Epidermal melanocyte (primary cell): ENCODE results near the gene MAP3K14.
A peak's percentile ranks its signal among the peaks of the same experiment; 100 is the strongest.
"Not testable (repeated sequence)": the region's sequence is repeated elsewhere in the genome, so short reads cannot be mapped to it uniquely, and the experiment has no call there.

Experiments
- DNase-seq: peaks from one replicate; pipeline ENCODE4 v3.0.0; 2011; ENCODE audit warnings: low spot score; ENCODE audit not compliant: insufficient read length

MAP3K14 gene

DNA sequence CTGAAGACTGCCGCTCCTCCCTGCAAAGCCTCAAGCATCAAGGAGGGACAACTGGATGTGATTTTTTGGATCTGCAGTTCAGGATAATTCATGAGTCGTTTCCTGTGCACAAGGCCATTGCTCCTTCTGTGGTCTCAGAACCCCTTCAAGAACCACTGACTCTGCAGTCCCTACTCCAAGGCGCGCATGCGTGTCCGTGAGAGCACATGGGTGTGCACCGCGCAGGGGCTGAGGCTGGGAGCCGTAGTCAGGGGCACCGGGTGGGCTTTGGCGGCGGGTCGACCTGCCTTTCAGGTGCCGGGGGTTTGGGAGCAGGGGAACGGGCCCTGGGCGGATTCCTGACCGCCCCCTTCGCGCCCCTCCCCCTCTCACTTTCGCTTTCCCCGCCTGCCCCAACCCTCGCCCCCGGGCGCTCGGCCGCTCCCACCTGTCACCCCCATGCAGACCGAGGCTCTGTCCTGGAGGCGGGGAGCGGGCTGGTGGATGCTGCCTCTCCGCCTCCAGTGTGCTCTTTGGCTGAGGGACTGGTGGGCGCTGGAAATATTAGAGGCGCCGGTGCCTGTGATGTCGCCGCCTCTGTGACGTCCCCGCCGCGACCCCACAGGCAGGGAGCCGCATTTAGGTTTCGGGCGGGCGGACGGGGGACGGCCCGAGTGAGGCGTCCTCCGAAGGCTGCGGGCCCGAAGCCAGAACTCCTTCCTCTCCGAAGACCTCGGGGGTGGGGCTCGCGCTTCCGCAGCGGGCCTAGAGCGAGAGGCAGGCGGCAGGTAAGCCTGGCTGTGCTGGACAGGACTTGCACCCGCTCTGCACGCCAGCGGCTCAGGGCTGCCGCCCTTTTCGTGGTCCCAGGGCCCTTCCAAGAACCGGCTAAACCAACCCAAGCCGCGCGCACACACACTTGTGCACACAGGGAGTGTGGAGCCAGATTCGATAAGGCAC is 55.0 kb downstream of the MAP3K14 start, which contains the start of gene SPATA32:
SPATA32 (minus strand) TSS at position 518 of the 939 bp plus-strand sequence; CDS start at position 440, 78 bp downstream.
- no peak for DNase-seq

DNA sequence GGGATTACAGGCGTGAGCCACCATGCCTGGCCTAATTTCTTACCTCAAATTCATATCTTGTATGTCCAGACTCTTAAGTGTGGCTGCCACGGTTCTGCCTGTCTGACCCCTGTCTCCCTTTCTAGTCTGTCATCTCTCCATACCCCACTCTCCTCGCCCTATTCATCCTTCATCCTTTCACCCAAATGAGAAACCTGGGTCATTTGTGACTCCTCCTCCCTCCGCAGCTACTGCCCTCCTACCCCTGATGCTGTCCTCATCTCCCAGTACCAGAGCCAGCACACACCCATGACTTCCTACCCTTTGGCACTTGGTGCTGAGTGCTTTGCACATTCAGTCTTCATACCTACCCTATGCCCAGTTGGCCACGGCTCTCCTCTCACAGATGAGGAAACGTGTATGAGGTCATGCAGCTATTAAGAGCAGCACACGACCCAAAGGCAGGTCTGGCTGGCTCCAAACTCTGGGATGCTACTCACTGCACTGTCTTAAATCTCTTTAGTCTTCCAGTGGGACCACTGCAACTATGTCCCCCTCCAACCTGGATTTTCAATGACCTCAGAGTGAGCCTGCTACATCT is 56.5 kb downstream of the MAP3K14 start:
- no peak for DNase-seq

GRCh38 chr17:45258981-45259380 is 57.8 kb downstream of the MAP3K14 start:
- DNase-seq, result no peak

- no peak for DNase-seq
These were observed 59.7 kb downstream of the MAP3K14 start for GRCh38 chr17:45257115-45257514.

DNA sequence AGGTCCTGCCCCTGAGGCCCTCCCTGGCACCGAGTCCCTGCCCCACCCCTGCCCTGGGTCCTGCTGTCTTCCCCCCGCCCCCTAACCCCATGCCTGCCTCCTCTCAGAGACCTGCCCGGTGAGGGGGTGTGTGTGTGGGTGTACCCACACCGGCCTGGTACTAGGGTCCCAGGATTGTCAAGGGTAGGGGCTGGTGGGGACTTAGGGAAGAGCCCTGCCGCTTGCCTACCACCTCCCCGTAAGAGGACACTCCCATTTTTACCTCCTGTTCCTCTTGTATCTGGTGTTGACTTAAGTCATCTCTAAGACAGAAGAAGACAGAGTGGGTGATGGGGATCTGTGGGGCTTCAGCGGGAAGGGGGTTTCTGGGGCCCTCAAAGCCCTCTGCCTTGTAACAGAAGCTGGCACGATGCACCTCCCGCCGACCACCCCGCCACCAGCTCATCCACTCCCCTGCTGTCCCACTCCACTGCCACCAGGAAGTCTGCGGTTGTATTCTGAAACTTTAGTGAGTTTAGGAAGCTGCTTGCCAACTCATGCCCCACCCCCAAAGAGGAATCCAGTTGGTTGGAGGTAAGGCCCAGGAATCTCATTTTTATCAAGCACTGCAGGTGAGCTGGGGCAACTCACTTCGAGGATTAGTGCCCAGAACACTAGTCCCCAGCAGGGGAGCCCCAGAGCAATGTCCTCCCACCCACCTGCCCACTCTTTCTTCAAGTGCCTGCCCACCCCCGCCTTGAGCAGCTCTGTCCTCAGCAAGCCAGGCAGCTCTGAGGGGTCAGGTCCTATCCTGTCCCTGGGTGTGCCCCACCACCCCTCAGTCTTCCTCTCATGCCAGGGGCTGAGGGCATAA is 60.5 kb downstream of the MAP3K14 start:
- no peak for DNase-seq

DNA sequence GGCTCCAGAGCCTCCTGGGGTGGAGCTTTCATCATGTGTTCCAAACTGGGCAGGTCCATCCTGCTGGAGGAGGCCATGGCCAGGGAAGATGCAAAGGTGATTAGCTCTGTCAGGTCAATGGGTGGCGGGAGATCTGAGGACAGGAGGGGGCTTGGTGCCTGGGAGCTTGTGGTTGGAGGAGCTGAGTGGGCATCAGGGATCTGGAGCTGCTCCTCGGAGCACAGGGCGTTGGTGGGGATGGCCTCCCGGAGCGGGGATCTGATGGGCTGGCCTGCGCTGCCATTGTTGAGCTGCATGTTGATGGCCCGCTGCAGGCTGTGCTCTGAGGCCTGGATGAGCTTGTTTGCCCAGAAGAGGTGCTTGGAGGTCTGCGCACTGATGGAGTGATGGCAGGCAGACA is 61.5 kb downstream of the MAP3K14 start:
- DNase-seq, result no peak

DNA sequence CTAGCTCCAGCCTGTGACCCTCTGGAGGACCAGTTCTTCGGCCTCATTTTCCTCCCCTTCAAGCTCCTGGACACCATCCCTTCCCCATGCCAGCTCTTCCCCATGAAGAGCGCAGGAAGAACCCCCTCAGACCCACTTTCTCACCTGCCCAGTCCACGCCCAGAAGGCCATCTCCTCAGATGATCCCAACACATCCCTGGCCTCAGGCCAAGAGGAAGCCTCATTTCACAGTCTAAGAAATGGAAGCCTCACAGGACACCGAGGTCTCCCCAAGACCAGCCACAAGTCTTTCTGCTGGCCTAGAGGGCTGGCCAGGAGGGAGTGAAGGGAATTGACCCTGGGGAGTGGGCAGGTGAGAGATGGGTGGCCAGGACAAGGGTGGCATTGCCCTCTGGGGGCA is 62.9 kb downstream of the MAP3K14 start:
- no peak for DNase-seq

DNA sequence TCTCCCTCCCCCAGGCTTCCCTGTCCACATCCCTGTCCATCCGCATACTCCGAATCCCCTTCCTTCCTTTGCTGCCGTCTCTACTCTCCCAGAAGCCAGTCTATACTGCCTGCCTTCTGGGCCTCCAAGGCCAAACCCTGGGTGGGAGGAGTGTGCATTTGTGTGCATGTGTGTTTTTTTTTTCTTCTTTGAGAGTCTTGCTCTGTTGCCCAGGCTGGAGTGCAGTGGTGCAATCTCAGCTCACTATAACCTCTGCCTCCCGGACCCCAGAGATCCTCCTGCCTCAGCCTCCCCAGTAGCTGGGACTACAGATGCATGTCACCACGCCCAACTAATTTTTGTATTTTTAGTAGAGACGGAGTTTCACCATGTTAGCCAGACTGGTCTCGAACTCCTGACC is 63.6 kb downstream of the MAP3K14 start:
- not testable (repeated sequence) for DNase-seq

- no peak for DNase-seq
These were observed 64.9 kb downstream of the MAP3K14 start for GRCh38 chr17:45251931-45252330.

- no peak for DNase-seq
These were observed 68.5 kb downstream of the MAP3K14 start for GRCh38 chr17:45248132-45248957.

DNA sequence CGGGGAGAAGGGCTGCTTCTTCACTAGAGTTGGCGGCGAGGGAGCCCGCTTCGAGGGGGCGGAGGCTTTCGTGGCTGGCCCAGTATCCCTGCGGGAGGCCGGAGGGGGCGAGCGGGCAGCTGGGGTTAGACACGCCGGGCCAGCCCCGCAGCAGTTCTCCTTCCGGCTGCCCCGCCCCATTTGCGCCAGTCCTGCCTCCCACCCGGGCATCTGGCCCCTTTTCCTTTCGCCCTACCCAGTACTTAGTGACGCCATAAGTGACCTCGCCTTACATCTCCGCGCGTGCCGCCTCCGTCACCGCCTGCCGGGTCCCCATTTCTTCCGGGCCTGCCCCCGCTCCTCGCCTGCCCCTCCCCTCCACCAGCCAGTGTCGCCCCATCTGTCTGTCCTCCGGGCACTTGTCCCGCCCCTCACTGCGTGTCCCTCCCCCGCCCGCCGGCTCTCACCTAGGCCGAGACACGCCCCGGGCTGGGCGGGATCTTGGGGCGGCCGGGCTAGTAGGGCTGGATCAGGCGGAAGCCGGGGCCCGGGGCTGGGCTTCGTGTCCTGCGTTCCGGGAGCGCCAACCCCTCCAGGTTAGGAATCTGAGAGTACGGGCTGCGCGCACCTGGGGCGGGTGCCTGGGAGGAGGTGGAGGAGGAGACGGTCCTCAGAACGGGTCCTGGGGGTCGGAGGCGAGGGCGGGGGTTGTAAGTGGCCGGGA is 69.2 kb downstream of the MAP3K14 start:
- DNase-seq, result peak; percentile 96

GRCh38 chr17:45246861-45247428 is 69.9 kb downstream of the MAP3K14 start:
- peak; percentile 74 for DNase-seq

DNA sequence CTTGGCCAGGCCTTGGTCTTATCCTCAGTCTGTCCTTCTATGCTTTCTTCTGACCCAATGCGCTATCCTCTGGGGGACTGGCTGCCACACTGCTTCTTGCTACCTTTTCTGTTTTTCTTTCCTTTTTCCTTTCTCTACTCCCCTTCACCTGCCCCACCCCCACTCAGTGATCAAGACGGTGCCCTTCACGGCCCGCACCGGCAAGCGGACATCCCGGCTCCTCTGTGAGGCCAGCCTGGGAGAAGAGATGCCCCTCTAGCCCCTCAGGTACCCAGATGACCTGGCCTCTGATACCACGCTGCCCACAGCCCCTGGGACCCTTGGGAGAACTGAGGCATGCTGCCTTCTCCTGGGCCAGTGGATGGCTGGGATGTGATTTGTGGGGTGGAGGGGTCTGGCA is 70.5 kb downstream of the MAP3K14 start:
- no peak for DNase-seq

- DNase-seq, result no peak
These were observed 71.8 kb downstream of the MAP3K14 start for GRCh38 chr17:45244725-45245656.

DNA sequence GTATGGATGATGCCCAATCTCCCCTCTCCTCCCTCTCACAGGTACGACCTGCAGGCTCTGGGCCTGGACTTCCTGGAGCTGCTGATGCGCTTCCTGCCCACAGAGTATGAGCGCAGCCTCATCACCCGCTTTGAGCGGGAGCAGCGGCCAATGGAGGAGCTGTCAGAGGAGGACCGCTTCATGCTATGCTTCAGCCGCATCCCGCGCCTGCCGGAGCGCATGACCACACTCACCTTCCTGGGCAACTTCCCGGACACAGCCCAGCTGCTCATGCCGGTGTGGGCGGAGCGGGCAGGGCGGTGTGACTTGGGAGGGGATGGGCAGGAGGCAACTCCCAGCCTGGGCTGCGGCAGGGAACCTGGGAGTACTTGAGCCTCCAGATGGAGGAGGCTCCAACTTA is 73.1 kb downstream of the MAP3K14 start:
- DNase-seq, result no peak

- no peak for DNase-seq
These were observed 74.8 kb downstream of the MAP3K14 start for GRCh38 chr17:45242029-45242414.

GRCh38 chr17:45241328-45242028 is 75.3 kb downstream of the MAP3K14 start:
- DNase-seq, result no peak

GRCh38 chr17:45240905-45241327 is 75.9 kb downstream of the MAP3K14 start:
- no peak for DNase-seq
